SK-N-MC (cell line): ENCODE results near the gene FOXJ1.

Experiments used
- DNase-seq: peaks from one replicate; pipeline ENCODE4 v3.0.0-alpha.2; 2011; ENCODE audit warnings: low read depth, low spot score
- H3K27ac ChIP-seq: fragments of 200-600 bp; sonication (generic); 2 replicates; pipeline ENCODE4 v1.5.1; 2016; ENCODE audit warnings: mixed run types
- H3K36me3 ChIP-seq: fragments of 200-600 bp; sonication (generic); 2 replicates; pipeline ENCODE4 v1.6.1; 2017; ENCODE audit warnings: antibody characterized with exemption, low read length, mixed read lengths; ENCODE audit not compliant: insufficient read depth
- H3K4me3 ChIP-seq: fragments of 200-600 bp; sonication (generic); 2 replicates; pipeline ENCODE4 v1.5.1; 2016
- H3K9ac ChIP-seq: fragments of 200-600 bp; sonication (generic); 2 replicates; pipeline ENCODE4 v1.8.0; 2017; ENCODE audit warnings: mixed run types, mixed read lengths; ENCODE audit not compliant: insufficient read length
- H3K9me3 ChIP-seq: fragments of 200-600 bp; sonication (generic); 2 replicates; pipeline ENCODE4 v1.6.1; 2017; ENCODE audit warnings: low read depth, mild to moderate bottlenecking, antibody characterized with exemption, low read length, moderate library complexity, mixed read lengths
- EZH2 ChIP-seq: fragments of 200-600 bp; sonication (generic); IDR thresholded peaks from one replicate; pipeline ENCODE4 v1.6.1; 2017; ENCODE audit warnings: antibody characterized with exemption
- FOXP2 ChIP-seq: optimal IDR thresholded peaks from 2 replicates; pipeline ENCODE3; 2011; ENCODE audit warnings: mild to moderate bottlenecking, moderate library complexity; ENCODE audit not compliant: insufficient read depth; ENCODE audit errors: extremely low read length, control extremely low read depth
- POLR2AphosphoS5 ChIP-seq: IDR thresholded peaks from 2 replicates; pipeline ENCODE4 v1.6.1; 2012; ENCODE audit warnings: mild to moderate bottlenecking, low read depth, low read length, borderline replicate concordance

FOXJ1 gene

DNA sequence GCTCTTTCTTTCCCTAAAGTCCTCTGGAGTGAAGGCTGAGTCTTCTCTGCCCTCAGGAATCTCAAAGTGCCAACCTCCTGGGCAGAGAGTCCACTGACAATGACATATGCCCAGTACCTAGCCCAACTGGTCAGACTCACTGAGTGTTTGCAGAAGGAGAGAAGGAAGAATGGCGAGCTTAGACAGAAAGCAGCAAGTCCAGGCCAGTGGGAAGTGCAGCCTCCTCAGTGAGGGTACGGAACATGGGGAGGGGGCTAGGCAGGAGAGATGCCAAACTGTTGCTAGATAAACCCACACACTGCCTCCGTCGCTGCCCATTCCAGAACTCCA lies 38.1 kb downstream of the FOXJ1 start:
- H3K9me3 ChIP-seq, result no peaks in the 10 kb centered on the region
- H3K4me3 ChIP-seq, result peak overlapping the region; percentile 95
- peak overlapping the region; percentile 76 for H3K9ac ChIP-seq
- H3K27ac ChIP-seq, result no peak overlapping the region
- H3K36me3 ChIP-seq, result peaks cover 24% of the 10 kb centered on the region
- TF ChIP-seq POLR2AphosphoS5 (no peak), FOXP2 (no peak), EZH2 (no peak)
- no peak for DNase-seq

DNA sequence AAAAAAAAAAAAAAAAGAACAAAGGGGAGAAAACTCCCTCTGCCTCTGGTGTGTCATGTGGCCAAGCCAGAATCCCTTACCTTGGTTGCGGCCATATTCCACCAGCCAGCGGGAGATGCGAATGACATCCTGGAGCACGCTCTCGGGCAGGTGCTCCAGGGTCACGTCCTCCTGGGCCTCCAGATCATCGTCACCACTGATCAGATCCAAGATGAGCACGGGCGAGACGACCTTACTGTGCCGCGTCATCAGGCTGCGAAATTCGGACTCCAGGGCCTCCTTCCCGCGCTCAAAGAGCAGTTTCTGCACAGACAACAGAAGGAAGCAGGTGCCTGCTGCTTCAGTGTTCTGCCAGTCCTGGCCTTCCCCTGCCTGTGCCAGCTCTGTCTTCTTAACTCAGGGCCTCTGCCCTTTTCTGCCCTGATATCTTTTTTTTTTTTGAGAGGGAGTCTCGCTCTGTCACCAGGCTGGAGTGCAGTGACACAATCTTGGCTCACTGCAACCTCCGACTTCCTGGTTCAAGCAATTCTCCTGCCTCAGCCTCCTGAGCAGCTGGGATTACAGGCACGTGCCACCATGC lies 43.2 kb downstream of the FOXJ1 start:
- Histone ChIP-seq H3K27ac (no peak overlapping the region), H3K4me3 (no peak overlapping the region), H3K36me3 (peaks cover 58% of the 10 kb centered on the region), H3K9me3 (no peaks in the 10 kb centered on the region), H3K9ac (no peak overlapping the region)
- TF ChIP-seq EZH2, result no peak
- DNase-seq, result no peak

DNA sequence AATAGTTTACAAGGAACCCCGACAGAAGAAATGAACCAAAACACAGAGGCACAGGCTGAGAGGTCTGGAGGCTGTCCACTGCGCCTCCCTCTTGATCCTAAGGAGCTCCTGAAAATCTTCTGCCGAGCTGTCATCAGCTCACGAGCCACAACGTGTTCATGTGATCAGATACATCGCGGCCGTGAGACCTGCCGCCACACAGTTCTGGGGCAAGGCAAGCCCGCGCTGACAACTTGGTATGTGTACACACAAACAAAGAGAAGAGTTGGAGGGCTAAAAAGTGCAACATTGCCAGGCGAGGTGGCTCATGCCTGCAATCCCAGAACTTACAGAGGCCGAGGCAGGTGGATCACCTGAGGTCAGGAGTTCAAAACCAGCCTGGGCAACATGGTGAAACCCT lies 45.1 kb downstream of the FOXJ1 start:
- H3K36me3 ChIP-seq, result peaks cover 47% of the 10 kb centered on the region

GRCh38 chr17:76094046-76094445 lies 47.0 kb downstream of the FOXJ1 start:
- TF ChIP-seq EZH2, result no peak
- no peak for TF ChIP-seq FOXP2
- no peak for TF ChIP-seq POLR2AphosphoS5
- no peak overlapping the region for H3K27ac ChIP-seq
- H3K9me3 ChIP-seq, result no peaks in the 10 kb centered on the region
- no peak overlapping the region for H3K4me3 ChIP-seq
- DNase-seq, result no peak
- no peak overlapping the region for H3K9ac ChIP-seq
- H3K36me3 ChIP-seq, result peaks cover 40% of the 10 kb centered on the region

More for the DNA sequence above, 45.1 kb downstream of the FOXJ1 start:
- Histone ChIP-seq H3K4me3 (no peak overlapping the region), H3K9ac (no peak overlapping the region), H3K27ac (no peak overlapping the region), H3K9me3 (no peaks in the 10 kb centered on the region)
- DNase-seq, result no peak
- TF ChIP-seq FOXP2 (no peak), EZH2 (no peak), POLR2AphosphoS5 (no peak)

DNA sequence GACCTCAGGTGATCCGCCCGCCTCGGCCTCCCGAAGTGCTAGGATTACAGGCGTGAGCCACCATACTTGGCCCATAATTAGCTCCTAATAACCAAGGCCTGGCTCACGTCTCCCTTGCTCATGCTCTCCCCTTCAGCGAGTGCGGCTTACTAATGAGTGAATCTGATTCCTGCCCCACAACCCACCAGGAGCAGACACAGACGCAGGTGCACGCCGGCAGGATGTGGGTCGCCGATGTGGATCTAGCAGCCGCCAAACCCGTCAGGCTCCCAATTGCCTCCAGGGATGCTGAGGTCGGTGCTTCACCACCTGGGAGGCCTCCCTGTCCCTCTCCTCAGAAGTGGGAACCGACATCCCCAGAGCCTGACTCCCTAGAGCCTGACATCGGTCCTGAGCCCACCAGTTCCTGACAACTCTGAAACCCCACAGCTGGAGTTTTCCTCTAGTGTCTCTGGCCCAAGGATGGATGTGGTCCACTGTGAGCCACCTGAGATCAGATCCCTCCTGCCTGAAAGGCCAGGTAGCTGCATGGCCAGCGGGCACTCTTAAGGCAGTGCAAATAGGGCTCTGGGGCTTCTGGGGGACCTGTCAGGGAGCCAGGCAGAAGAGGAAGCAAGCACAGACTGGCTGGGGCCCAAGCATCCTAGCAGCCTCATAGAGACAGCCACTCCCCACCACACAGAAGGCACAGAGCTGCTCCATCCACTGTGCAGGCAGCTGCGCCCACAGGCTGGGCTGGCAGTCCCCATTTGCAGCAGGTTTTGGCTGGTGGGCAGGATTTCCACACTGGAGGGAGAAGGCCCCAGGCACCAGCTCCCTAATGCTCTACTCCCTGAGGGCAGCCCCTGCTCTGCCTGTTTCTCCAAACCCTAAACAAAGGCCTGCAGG lies 48.3 kb downstream of the FOXJ1 start:
- Histone ChIP-seq H3K36me3 (peaks cover 44% of the 10 kb centered on the region), H3K9ac (no peak overlapping the region), H3K9me3 (no peaks in the 10 kb centered on the region), H3K27ac (no peak overlapping the region), H3K4me3 (no peak overlapping the region)
- TF ChIP-seq FOXP2 (no peak), POLR2AphosphoS5 (no peak), EZH2 (no peak)
- DNase-seq, result no peak

DNA sequence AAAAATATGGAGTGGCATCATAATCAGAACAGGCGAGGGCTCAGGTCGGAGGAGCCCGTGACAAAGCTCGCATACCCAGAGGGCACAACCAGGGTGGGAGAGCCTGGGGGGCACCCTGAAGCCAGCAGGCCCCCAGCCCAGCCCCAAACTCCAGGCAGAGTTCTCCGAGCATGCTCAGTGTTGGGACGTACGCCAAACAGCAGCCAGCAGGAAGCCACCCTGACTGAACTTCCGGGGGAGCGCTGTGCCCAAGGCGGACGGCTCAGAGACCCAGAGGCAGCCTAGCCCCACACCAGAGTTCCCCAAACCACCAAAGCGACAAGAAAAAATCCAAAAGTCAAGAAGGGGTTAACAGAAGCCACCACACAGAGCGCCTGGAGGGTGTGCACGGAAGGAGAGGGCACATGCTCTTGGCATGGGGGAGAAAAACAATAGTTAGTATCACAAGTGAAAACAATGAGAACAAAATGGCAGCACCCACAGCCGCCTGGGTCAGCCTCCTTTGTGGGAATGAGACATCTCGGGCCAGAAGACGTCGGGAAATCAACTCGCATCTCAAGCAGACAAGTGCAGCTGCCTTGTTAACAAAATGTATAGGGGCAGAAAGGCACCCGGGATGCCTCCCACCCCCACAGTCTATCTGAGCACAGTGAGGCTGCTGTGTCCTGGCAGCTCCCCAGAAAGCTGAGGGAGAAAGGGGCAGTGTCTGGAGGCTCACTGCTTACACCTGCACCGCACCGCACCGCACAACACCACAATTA lies 49.3 kb downstream of the FOXJ1 start:
- Histone ChIP-seq H3K4me3 (no peak overlapping the region), H3K27ac (no peak overlapping the region), H3K9ac (no peak overlapping the region), H3K36me3 (peaks cover 34% of the 10 kb centered on the region), H3K9me3 (no peaks in the 10 kb centered on the region)
- DNase-seq, result no peak
- TF ChIP-seq POLR2AphosphoS5, result no peak
- TF ChIP-seq EZH2, result no peak
- TF ChIP-seq FOXP2, result no peak

GRCh38 chr17:76090517-76091129 lies 50.4 kb downstream of the FOXJ1 start:
- no peak for DNase-seq
- no peaks in the 10 kb centered on the region for H3K9me3 ChIP-seq
- H3K4me3 ChIP-seq, result no peak overlapping the region
- H3K27ac ChIP-seq, result no peak overlapping the region
- no peak overlapping the region for H3K9ac ChIP-seq
- TF ChIP-seq POLR2AphosphoS5 (no peak), FOXP2 (no peak), EZH2 (no peak)
- H3K36me3 ChIP-seq, result peaks cover 32% of the 10 kb centered on the region

GRCh38 chr17:76089680-76090516 lies 51.1 kb downstream of the FOXJ1 start:
- no peak for DNase-seq
- no peak for TF ChIP-seq EZH2
- no peak for TF ChIP-seq FOXP2
- TF ChIP-seq POLR2AphosphoS5, result no peak
- Histone ChIP-seq H3K9ac (no peak overlapping the region), H3K9me3 (no peaks in the 10 kb centered on the region), H3K27ac (no peak overlapping the region), H3K4me3 (no peak overlapping the region), H3K36me3 (peaks cover 35% of the 10 kb centered on the region)
